GM12891 (cell line): ENCODE data around the gene KLHL36.

Experiments
- PAX5 ChIP-seq: IDR thresholded peaks from 2 replicates; pipeline ENCODE4 v1.6.1; 2011; ENCODE audit warnings: low read length, moderate library complexity, mild to moderate bottlenecking; ENCODE audit not compliant: insufficient read depth, severe bottlenecking
- POLR2A ChIP-seq: IDR thresholded peaks from 2 replicates; pipeline ENCODE4 v1.6.1; 2011; ENCODE audit warnings: low read depth, low read length, control low read depth
- POLR2AphosphoS5 ChIP-seq: IDR thresholded peaks from 2 replicates; pipeline ENCODE4 v1.6.1; 2011; ENCODE audit warnings: low read depth, low read length, control low read depth
- POU2F2 ChIP-seq: IDR thresholded peaks from 2 replicates; pipeline ENCODE4 v1.6.1; 2011; ENCODE audit warnings: low read depth, mild to moderate bottlenecking, control low read depth, low read length, moderate library complexity
- SPI1 ChIP-seq: IDR thresholded peaks from 2 replicates; pipeline ENCODE4 v1.6.1; 2011; ENCODE audit warnings: low read depth, low read length, control low read depth

DNA sequence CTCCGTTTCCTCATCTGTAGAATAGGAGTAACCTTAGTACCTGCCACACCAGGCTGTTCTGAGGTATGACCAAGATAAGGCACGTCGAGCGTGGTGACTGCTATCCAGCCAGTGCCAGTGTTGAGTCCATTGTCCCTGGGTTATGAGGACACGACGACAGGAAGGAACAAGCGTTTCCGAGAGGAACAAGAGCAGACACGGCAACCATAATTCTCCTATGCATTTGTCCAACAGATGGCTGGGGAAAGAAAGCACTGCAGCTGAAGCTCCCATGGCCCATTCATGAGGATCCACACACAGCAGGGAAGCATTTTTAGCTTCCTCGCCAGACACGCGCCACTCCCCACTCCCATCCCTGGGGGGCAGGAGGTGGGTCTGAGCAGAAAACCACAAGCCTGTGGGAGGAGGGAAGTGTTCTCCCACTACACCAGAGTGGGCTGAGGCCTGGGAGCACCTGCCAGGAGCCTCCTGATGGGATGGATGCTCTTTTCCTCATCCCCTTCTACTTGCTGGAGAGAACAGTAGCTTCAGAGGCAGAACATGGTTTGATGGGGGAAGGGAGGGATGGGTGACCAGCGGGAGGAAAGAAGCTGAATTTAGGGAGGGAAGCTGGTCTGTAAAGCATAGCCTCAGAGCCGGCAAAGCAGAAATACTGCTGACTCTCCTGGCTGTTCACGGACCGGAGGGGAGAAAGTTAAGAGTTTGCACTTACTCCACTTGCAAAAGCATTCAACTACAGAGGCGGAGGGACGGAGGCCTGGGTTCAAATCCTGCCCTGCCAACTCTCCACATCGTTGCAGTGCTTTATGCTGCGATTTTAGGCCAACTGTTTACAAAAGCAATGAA, 33.1 kb upstream of the KLHL36 start:
- TF ChIP-seq SPI1 (no peak), POLR2AphosphoS5 (no peak), POLR2A (0 out of 2 replicates have a peak, but pooled peaks have one; percentile 24), POU2F2 (no peak), PAX5 (no peak)
